ENCODE data around the gene AMMECR1L. TPM values are rescaled to one million over a fixed set of nuclear protein-coding genes. Genes with fewer than 3 reads are reported as not detected.

AMMECR1L gene
- total and polyA plus RNA-seq, 2 of the 13 experiments (the other 11 are each of a cell fraction or from before 2014, with no cell fraction given): 9.1 to 14.2 TPM

DNA sequence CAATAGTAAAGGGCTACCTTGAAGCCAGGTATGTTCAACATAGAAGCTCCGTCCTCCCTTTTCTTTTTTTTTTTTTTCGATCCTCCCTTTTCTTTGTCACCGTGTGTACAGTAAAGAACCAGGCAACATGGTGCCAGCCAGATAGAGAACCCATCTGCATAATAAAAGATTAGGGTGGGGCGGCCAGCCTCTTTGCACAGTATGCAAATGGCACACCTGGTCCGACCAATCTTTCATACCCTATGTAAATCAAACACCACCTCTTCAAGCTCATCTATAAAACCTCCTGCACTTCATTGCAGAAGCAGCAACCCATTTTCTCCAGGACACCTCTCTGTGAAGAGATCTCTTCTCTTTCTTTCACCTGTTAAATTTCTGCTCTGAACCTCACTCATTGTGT is 67.5 kb downstream of the AMMECR1L start:
- POLR2A ChIA-PET: interaction anchor here (0.6 to 1.0 kb wide), 2 partner anchors 12 to 20 kb away, joined by 3 read pairs; no protein-coding TSS in a partner anchor

More for the DNA sequence above, 67.5 kb downstream of the AMMECR1L start:
- FAIRE-seq: no peak
- Histone ChIP-seq H3K79me2 (ENCODE audit: insufficient read depth, low read length) (no peaks in the 10 kb centered on the region), H3K4me1 (ENCODE audit: insufficient read depth, low read length) (peaks cover 41% of the 10 kb centered on the region), H3K27me3 (ENCODE audit: control insufficient read depth in 1 of 2, insufficient read depth in 2 of 2, low read length in 2 of 2) (peaks cover 0 to 7% of the 10 kb centered on the region in 2 experiments; a peak in 1 of 5 replicates), H3K36me3 (replicated peaks in 1 of 2; ENCODE audit: control insufficient read depth in 1 of 2, insufficient read depth in 2 of 2, low read length in 2 of 2) (no peaks in the 10 kb centered on the region), H3K4me3 (replicated peaks in 1 of 3; ENCODE audit: insufficient read depth in 1 of 3, low read depth in 2 of 3, low read length in 3 of 3) (no peak overlapping the region), H3K9ac (ENCODE audit: insufficient read depth, low read depth, low read length) (no peak overlapping the region), H3K4me2 (ENCODE audit: low read depth, low read length) (0 out of 2 replicates have a peak overlapping the region, but pooled peaks have one; percentile 70), H4K20me1 (ENCODE audit: insufficient read depth, low read length) (no peaks in the 10 kb centered on the region), H3K27ac (ENCODE audit: extremely low read length, insufficient read depth, low read length) (no peak overlapping the region), H2AFZ (ENCODE audit: low read length) (no peak overlapping the region), H3K9me3 (ENCODE audit: low read length) (peaks cover 19% of the 10 kb centered on the region)
- no peak for ATAC-seq
- TF ChIP-seq PAF1 (CRISPR knock-in tag; IDR thresholded peaks at IDR 0.05) (no peak), ZUFSP (CRISPR knock-in tag; IDR thresholded peaks at IDR 0.05; ENCODE audit: borderline replicate concordance) (no peak), THRA (CRISPR knock-in tag; IDR thresholded peaks at IDR 0.05; ENCODE audit: borderline replicate concordance) (no peak), ZBTB42 (CRISPR knock-in tag; IDR thresholded peaks at IDR 0.05) (no peak), PRPF4 (IDR thresholded peaks at IDR 0.05; ENCODE audit: low read depth, low read length, poor library complexity, severe bottlenecking) (no peak), ZNF883 (CRISPR knock-in tag; IDR thresholded peaks at IDR 0.05; ENCODE audit: not compliant biosample characterization) (no peak), STAT6 (CRISPR knock-in tag; IDR thresholded peaks at IDR 0.05; ENCODE audit: borderline replicate concordance) (no peak), ZNF891 (CRISPR knock-in tag; IDR thresholded peaks at IDR 0.05) (no peak), SRSF4 (IDR thresholded peaks at IDR 0.05; ENCODE audit: low read depth, low read length, poor library complexity, severe bottlenecking) (no peak), SP140L (CRISPR knock-in tag; IDR thresholded peaks at IDR 0.05; ENCODE audit: borderline replicate concordance) (no peak), ZNF766 (CRISPR knock-in tag; IDR thresholded peaks at IDR 0.05; ENCODE audit: borderline replicate concordance) (no peak), TBX3 (IDR thresholded peaks at IDR 0.05; ENCODE audit: borderline replicate concordance) (no peak), PHF8 (CRISPR knock-in tag; IDR thresholded peaks at IDR 0.05) (no peak), FOXO1 (CRISPR knock-in tag; IDR thresholded peaks at IDR 0.05) (no peak), ZNF589 (CRISPR knock-in tag; conservative IDR thresholded peaks at IDR 0.05) (no peak), ZNF879 (CRISPR knock-in tag; IDR thresholded peaks at IDR 0.05) (no peak)
- TF ChIP-seq, protein P1, sequence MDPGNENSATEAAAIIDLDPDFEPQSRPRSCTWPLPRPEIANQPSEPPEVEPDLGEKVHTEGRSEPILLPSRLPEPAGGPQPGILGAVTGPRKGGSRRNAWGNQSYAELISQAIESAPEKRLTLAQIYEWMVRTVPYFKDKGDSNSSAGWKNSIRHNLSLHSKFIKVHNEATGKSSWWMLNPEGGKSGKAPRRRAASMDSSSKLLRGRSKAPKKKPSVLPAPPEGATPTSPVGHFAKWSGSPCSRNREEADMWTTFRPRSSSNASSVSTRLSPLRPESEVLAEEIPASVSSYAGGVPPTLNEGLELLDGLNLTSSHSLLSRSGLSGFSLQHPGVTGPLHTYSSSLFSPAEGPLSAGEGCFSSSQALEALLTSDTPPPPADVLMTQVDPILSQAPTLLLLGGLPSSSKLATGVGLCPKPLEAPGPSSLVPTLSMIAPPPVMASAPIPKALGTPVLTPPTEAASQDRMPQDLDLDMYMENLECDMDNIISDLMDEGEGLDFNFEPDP (CRISPR knock-in tag; conservative IDR thresholded peaks at IDR 0.05): no peak
- intact Hi-C loops (cut with micrococcal nuclease; ENCODE audit: unreplicated experiment): no loop called here
- in situ Hi-C loops (cut with HindIII; ENCODE audit: extremely low pct_ligation_motif_present, low pct_unique_long_range_greater_than_20kb): no loop called here
- no peak for DNase-seq (ENCODE audit: low spot score)
- CTCF ChIA-PET (ENCODE audit: low intra/inter-chr PET ratio, low total read pairs): no interaction called here
- WGBS (ENCODE audit: low lambda C conversion rate): 57% methylated on average over 5 of the region's 5 CpGs
- no TSS peak for BruUV-seq (replicated peaks)

All from HepG2 (cell line).